SK-N-SH treated with all-trans-retinoic acid at 6 μM for 48 hours (cell line): ENCODE results near the gene PPFIA3.

ENCODE experiments used
- ATAC-seq: fragments of 200-7000 bp; cut with Tn5 transposase; 3 replicates; pipeline ENCODE4 v1.9.1; 2020; ENCODE audit warnings: mild to moderate bottlenecking, moderate library complexity
- BACH2 ChIP-seq: fragments of 250-450 bp; sonication (Bioruptor Pico); IDR thresholded peaks from 2 replicates; pipeline ENCODE4 v1.9.0; 2021; ENCODE audit warnings: mild to moderate bottlenecking, borderline replicate concordance
- CSDC2 ChIP-seq: fragments of 250-450 bp; sonication (Bioruptor Pico); IDR thresholded peaks from 2 replicates; pipeline ENCODE4 v1.5.0; 2020; ENCODE audit warnings: mild to moderate bottlenecking, moderate library complexity
- ESRRG ChIP-seq: fragments of 250-450 bp; sonication (Bioruptor Pico); IDR thresholded peaks from 2 replicates; pipeline ENCODE4 v1.6.1; 2021; ENCODE audit warnings: mild to moderate bottlenecking
- GLIS3 ChIP-seq: fragments of 250-450 bp; sonication (Bioruptor Pico); IDR thresholded peaks from 2 replicates; pipeline ENCODE4 v1.5.0; 2020; ENCODE audit warnings: mild to moderate bottlenecking, moderate library complexity
- ISL1 ChIP-seq: fragments of 250-450 bp; sonication (Bioruptor Pico); IDR thresholded peaks from 2 replicates; pipeline ENCODE4 v2.1.2; 2022; ENCODE audit warnings: mild to moderate bottlenecking, moderate library complexity
- PPARA ChIP-seq: fragments of 250-450 bp; sonication (Bioruptor Pico); IDR thresholded peaks from 2 replicates; pipeline ENCODE4 v1.5.0; 2020; ENCODE audit warnings: mild to moderate bottlenecking, borderline replicate concordance
- SNAI2 ChIP-seq: fragments of 250-450 bp; sonication (Bioruptor Pico); IDR thresholded peaks from 2 replicates; pipeline ENCODE4 v1.5.0; 2020; ENCODE audit warnings: mild to moderate bottlenecking, moderate library complexity
- ZC3H10 ChIP-seq: fragments of 250-450 bp; sonication (Bioruptor Pico); IDR thresholded peaks from 2 replicates; pipeline ENCODE4 v1.5.1; 2021; ENCODE audit warnings: mild to moderate bottlenecking, moderate library complexity
- ZFP3 ChIP-seq: fragments of 250-450 bp; sonication (Bioruptor Pico); IDR thresholded peaks from 2 replicates; pipeline ENCODE4 v1.5.0; 2020; ENCODE audit warnings: mild to moderate bottlenecking, moderate library complexity
- ZFP30 ChIP-seq: fragments of 450-650 bp; formaldehyde crosslinking; IDR thresholded peaks from 2 replicates; pipeline ENCODE4 v1.5.0; 2022; ENCODE audit warnings: mild to moderate bottlenecking, moderate library complexity
- ZNF565 ChIP-seq: fragments of 450-650 bp; formaldehyde crosslinking; conservative IDR thresholded peaks from 2 replicates; pipeline ENCODE4 v1.5.0; 2020; ENCODE audit warnings: low read depth, mild to moderate bottlenecking, moderate library complexity
- ZNF8 ChIP-seq: fragments of 450-650 bp; formaldehyde crosslinking; IDR thresholded peaks from 2 replicates; pipeline ENCODE4 v1.5.0; 2020; ENCODE audit warnings: mild to moderate bottlenecking, moderate library complexity
- TF ChIP-seq, protein P1 (sequence below): fragments of 250-450 bp; sonication (Bioruptor Pico); IDR thresholded peaks from 2 replicates; pipeline ENCODE4 v1.5.1; 2020; ENCODE audit warnings: low read depth, mild to moderate bottlenecking, moderate library complexity
- TF ChIP-seq, protein P2 (sequence below): fragments of 250-450 bp; sonication (Bioruptor Pico); IDR thresholded peaks from 2 replicates; pipeline ENCODE4 v1.8.0; 2020; ENCODE audit warnings: mild to moderate bottlenecking, moderate library complexity, borderline replicate concordance
- TF ChIP-seq, protein P3 (sequence below): fragments of 250-450 bp; sonication (Bioruptor Pico); IDR thresholded peaks from 2 replicates; pipeline ENCODE4 v1.5.0; 2020; ENCODE audit warnings: mild to moderate bottlenecking, moderate library complexity
- TF ChIP-seq, protein P4 (sequence below): fragments of 250-450 bp; sonication (Bioruptor Pico); IDR thresholded peaks from 2 replicates; pipeline ENCODE4 v1.8.0; 2021; ENCODE audit warnings: low read depth, mild to moderate bottlenecking, moderate library complexity, borderline replicate concordance

Gene PPFIA3

DNA sequence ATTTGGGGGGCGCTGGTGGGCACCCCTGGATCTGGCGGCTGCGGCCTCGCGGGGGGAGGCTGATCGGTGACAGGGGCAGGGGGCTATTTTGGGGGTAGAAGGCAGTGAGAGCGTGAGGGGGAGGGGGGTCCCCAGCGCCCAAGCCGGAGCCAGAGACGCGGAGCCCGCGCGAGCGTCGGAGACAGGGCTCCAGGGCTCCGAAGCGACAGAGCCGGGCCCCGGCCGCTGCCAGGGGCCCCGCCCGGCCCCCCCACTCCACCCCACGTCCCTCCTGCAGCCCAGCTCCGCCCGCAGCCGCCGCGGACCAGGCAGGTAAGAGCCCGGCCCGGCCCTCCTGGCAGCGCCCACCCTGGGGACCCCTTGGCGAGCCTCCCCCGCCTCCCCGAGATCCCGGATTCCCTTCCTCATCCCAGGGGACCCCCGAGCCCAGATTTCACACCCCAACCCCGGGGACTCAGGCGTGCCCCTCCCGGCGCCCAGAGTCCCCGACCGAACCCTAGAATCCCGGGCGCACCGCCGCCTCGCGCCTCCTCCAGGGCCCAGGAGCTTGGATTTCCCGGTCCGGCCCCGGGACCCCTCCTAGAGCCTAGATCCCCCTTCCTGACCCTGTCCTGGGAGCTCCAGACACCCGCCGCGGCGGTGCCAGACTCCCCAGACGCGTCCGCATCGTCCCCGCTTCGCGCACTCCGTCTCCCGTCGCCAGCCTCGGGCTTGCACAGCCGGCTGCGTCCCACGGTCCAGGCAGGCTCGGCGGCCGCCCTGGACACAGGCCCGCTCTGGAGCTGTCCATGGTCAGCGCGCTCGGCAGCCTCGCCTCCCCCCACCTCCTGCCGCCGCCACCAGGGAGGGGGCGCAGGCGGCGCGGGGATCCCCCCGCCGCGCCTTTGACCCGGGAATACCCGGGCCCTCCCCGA is at the start of gene PPFIA3:
Gene PPFIA3, plus strand, starts transcription at position 134 of the 914 bp plus-strand sequence. CDS start 8,330 bp downstream, outside the sequence.
- ATAC-seq = peak; percentile 69
- TF ChIP-seq CSDC2 (CRISPR knock-in tag) = no peak
- peak; percentile 32; the same call in 1 of the 2 replicates for TF ChIP-seq ZFP3 (CRISPR knock-in tag)
- no peak for TF ChIP-seq BACH2 (CRISPR knock-in tag)
- no peak for TF ChIP-seq ZNF8 (CRISPR knock-in tag)
- TF ChIP-seq, protein P1, sequence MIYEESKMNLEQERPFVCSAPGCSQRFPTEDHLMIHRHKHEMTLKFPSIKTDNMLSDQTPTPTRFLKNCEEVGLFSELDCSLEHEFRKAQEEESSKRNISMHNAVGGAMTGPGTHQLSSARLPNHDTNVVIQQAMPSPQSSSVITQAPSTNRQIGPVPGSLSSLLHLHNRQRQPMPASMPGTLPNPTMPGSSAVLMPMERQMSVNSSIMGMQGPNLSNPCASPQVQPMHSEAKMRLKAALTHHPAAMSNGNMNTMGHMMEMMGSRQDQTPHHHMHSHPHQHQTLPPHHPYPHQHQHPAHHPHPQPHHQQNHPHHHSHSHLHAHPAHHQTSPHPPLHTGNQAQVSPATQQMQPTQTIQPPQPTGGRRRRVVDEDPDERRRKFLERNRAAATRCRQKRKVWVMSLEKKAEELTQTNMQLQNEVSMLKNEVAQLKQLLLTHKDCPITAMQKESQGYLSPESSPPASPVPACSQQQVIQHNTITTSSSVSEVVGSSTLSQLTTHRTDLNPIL (CRISPR knock-in tag) = no peak
- TF ChIP-seq ZFP30 (CRISPR knock-in tag) = no peak
- TF ChIP-seq, protein P2, sequence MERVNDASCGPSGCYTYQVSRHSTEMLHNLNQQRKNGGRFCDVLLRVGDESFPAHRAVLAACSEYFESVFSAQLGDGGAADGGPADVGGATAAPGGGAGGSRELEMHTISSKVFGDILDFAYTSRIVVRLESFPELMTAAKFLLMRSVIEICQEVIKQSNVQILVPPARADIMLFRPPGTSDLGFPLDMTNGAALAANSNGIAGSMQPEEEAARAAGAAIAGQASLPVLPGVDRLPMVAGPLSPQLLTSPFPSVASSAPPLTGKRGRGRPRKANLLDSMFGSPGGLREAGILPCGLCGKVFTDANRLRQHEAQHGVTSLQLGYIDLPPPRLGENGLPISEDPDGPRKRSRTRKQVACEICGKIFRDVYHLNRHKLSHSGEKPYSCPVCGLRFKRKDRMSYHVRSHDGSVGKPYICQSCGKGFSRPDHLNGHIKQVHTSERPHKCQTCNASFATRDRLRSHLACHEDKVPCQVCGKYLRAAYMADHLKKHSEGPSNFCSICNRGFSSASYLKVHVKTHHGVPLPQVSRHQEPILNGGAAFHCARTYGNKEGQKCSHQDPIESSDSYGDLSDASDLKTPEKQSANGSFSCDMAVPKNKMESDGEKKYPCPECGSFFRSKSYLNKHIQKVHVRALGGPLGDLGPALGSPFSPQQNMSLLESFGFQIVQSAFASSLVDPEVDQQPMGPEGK (CRISPR knock-in tag) = 0 out of 2 replicates have a peak, but pooled peaks have one; percentile 23
- no peak for TF ChIP-seq SNAI2 (CRISPR knock-in tag)

DNA sequence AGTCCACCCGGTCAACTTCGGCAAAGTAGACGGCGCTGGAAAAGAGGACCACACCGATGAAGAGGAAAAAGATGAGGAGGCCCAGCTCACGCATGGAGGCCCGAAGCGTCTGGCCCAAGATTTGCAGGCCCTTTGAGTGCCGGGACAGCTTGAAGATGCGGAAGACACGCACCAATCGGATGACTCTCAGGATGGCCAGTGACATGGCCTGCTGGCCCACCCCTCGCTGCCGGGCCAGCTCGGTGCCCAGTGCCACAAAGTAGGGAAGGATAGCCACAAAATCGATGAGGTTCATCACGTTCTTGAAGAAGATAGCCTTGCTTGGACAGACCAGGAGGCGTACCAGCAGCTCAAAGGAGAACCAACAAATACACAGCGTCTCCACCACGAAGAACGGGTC is 48.9 kb upstream of the PPFIA3 start:
- no peak for ATAC-seq
- TF ChIP-seq, protein P3, sequence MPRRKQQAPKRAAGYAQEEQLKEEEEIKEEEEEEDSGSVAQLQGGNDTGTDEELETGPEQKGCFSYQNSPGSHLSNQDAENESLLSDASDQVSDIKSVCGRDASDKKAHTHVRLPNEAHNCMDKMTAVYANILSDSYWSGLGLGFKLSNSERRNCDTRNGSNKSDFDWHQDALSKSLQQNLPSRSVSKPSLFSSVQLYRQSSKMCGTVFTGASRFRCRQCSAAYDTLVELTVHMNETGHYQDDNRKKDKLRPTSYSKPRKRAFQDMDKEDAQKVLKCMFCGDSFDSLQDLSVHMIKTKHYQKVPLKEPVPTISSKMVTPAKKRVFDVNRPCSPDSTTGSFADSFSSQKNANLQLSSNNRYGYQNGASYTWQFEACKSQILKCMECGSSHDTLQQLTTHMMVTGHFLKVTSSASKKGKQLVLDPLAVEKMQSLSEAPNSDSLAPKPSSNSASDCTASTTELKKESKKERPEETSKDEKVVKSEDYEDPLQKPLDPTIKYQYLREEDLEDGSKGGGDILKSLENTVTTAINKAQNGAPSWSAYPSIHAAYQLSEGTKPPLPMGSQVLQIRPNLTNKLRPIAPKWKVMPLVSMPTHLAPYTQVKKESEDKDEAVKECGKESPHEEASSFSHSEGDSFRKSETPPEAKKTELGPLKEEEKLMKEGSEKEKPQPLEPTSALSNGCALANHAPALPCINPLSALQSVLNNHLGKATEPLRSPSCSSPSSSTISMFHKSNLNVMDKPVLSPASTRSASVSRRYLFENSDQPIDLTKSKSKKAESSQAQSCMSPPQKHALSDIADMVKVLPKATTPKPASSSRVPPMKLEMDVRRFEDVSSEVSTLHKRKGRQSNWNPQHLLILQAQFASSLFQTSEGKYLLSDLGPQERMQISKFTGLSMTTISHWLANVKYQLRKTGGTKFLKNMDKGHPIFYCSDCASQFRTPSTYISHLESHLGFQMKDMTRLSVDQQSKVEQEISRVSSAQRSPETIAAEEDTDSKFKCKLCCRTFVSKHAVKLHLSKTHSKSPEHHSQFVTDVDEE (CRISPR knock-in tag) = no peak
- TF ChIP-seq ESRRG (CRISPR knock-in tag) (no peak), ISL1 (no peak), SNAI2 (CRISPR knock-in tag) (no peak), BACH2 (CRISPR knock-in tag) (no peak), ZFP3 (CRISPR knock-in tag) (no peak), ZNF8 (CRISPR knock-in tag) (no peak)
- TF ChIP-seq, protein P1 (CRISPR knock-in tag) = no peak
- TF ChIP-seq, all 23 proteins: peak for 0

DNA sequence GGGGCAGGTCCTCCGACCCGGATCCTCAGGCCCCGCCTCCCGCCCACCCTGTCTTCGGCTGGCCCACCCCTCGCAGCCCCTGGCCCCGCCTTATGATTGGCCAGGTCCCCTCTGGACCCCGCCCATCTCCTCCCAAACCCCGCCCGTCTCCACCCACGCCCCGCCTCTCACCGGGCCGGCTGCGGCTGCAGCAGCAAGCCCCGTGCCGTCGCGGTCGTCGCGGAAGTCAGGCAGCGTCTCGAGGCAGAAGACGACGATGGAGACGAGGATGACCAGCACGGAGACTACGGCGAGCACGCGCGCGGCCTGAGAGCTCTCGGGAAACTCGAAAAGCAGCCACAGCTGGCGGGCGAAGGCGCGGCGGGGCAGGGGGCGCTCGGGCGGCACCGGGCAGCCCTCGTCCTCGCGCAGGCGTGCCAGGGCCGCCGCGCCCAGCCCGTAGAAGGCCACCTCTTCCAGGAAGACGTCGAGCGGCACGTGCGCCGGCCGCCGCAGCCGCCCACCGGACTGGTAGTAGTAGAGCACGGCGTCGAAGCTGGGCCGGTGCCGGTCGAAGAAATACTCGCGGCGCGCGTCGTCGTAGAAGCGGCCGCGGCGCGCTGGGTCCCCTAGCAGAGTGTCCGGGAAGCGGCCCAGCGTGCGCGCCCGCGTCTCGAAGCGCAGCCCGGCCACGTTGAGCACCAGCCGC is 47.3 kb upstream of the PPFIA3 start:
- TF ChIP-seq PPARA (CRISPR knock-in tag) = no peak
- no peak for TF ChIP-seq GLIS3 (CRISPR knock-in tag)
- TF ChIP-seq, protein P1 (CRISPR knock-in tag) = no peak
- TF ChIP-seq ZC3H10 (CRISPR knock-in tag) = no peak
- no peak for TF ChIP-seq ZNF565
- TF ChIP-seq, protein P4, sequence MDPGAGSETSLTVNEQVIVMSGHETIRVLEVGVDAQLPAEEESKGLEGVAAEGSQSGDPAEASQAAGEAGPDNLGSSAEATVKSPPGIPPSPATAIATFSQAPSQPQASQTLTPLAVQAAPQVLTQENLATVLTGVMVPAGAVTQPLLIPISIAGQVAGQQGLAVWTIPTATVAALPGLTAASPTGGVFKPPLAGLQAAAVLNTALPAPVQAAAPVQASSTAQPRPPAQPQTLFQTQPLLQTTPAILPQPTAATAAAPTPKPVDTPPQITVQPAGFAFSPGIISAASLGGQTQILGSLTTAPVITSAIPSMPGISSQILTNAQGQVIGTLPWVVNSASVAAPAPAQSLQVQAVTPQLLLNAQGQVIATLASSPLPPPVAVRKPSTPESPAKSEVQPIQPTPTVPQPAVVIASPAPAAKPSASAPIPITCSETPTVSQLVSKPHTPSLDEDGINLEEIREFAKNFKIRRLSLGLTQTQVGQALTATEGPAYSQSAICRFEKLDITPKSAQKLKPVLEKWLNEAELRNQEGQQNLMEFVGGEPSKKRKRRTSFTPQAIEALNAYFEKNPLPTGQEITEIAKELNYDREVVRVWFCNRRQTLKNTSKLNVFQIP (CRISPR knock-in tag) = no peak
- TF ChIP-seq ZFP3 (CRISPR knock-in tag) = no peak
- TF ChIP-seq, all 23 proteins: peak for 0
- ATAC-seq = peak; percentile 17
